BLaER1 (cell line): ENCODE measurements around the gene BRSK1.

Experiments used
- H3K27ac ChIP-seq: shearing (Covaris generic); formaldehyde crosslinking; 2 replicates; pipeline ENCODE4 v1.8.1; 2022
- H3K27me3 ChIP-seq: shearing (Covaris generic); formaldehyde crosslinking; 2 replicates; pipeline ENCODE4 v1.8.1; 2022
- H3K36me3 ChIP-seq: shearing (Covaris generic); formaldehyde crosslinking; 2 replicates; pipeline ENCODE4 v1.8.1; 2022
- H3K4me1 ChIP-seq: shearing (Covaris generic); formaldehyde crosslinking; 2 replicates; pipeline ENCODE4 v1.8.1; 2022
- H3K4me2 ChIP-seq: shearing (Covaris generic); formaldehyde crosslinking; 2 replicates; pipeline ENCODE4 v1.8.1; 2022
- H3K4me3 ChIP-seq: shearing (Covaris generic); formaldehyde crosslinking; 2 replicates; pipeline ENCODE4 v1.8.1; 2022
- H3K9ac ChIP-seq: shearing (Covaris generic); formaldehyde crosslinking; 2 replicates; pipeline ENCODE4 v1.8.1; 2022
- H3K9me3 ChIP-seq: shearing (Covaris generic); formaldehyde crosslinking; 2 replicates; pipeline ENCODE4 v1.8.1; 2022
- H4K20me1 ChIP-seq: shearing (Covaris generic); formaldehyde crosslinking; 2 replicates; pipeline ENCODE4 v1.8.1; 2022
- Cebpa-rat ChIP-seq: shearing (Covaris generic); IDR thresholded peaks from 2 replicates; pipeline ENCODE4 v1.8.1; 2022

Gene BRSK1

DNA sequence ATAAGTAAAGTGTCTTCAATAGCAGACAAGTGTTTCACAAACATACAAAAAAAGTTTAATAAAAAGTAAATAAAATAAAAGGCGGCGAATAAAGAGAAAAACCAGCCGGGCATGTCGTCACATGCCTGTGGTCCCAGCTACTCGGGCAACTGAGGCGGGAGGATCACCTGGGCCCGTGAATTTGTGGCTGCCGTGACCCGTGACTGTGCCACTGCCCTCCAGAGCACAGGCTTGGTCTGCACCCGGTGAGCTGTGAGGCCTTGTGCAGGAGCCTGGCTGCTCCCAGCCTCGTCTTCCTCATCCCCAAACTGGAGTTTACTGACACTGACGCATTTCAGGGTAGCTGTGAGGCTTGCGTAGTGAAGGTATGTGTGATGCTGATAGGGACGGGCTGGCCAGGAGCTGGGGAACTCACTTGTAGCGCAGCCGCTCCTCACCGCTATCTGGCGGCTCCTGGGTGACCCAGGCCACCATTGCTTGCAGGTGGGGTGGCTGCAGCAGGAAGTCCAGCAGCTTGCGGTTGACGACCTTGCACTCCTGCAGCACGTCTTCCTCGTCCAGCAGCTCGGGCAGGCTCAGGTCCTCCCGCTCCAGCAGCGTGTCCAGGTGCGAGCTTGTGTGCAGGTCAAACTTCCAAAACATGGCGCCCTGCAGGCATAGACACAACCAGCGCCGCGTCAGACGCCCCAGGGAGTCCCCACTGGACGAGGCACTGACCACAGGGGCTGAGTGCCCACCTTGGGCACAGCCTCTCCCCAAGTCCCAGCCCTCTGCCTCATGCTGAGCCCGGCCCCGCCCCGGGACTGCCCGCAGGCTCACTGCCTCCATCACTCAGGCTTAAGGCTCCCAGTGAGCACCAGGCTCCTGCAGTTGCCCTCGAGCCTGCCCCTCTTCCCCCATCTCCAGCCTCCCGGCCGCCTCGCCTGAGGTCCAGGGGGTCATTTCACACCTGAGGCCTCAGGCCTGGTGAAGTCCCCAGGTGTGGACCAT lies 37.0 kb upstream of the BRSK1 start:
- no peak for TF ChIP-seq Cebpa-rat
- peaks cover 88% of the 10 kb centered on the region for H3K36me3 ChIP-seq
- peak overlapping the region; percentile 98 for H3K4me2 ChIP-seq
- H3K9me3 ChIP-seq: no peaks in the 10 kb centered on the region
- H3K9ac ChIP-seq: no peak overlapping the region
- H3K4me3 ChIP-seq: no peak overlapping the region
- peaks cover 51% of the 10 kb centered on the region for H3K4me1 ChIP-seq
- no peaks in the 10 kb centered on the region for H3K27me3 ChIP-seq
- 0 out of 2 replicates have a peak overlapping the region, but pooled peaks have one; percentile 19 for H3K27ac ChIP-seq
- H4K20me1 ChIP-seq: peaks cover 100% of the 10 kb centered on the region

DNA sequence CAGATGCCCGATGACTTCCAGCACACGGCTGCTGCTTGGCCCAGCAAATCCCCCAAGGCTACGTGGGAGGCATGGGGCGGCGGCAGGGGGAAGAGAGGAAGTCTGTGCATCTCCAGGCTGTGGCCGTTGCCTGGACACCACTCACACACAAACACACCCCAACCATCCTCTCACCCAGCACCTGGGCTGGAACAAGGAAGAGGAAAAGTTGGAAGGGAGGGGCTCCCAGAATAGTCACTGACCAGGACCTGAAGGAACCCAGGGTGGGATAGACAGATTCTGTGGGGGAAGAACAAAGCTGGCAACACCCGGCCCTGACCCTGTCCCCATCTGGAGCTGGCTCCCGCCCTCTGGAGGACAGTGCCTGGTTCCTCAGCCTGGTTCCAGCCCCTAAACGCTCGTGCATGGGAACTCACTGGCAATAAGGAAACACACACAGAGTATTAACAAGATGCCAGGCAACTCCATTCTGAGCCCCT lies 36.1 kb upstream of the BRSK1 start:
- no peak for TF ChIP-seq Cebpa-rat
- H3K4me2 ChIP-seq: peak overlapping the region; percentile 98
- H3K4me3 ChIP-seq: no peak overlapping the region
- peak overlapping the region; percentile 57; the same call in 1 of the 2 replicates for H3K9ac ChIP-seq
- H3K36me3 ChIP-seq: peaks cover 83% of the 10 kb centered on the region
- H3K27me3 ChIP-seq: no peaks in the 10 kb centered on the region
- H3K4me1 ChIP-seq: peaks cover 60% of the 10 kb centered on the region
- no peaks in the 10 kb centered on the region for H3K9me3 ChIP-seq
- peaks cover 100% of the 10 kb centered on the region for H4K20me1 ChIP-seq
- H3K27ac ChIP-seq: peak overlapping the region; percentile 19; the same call in 1 of the 2 replicates

DNA sequence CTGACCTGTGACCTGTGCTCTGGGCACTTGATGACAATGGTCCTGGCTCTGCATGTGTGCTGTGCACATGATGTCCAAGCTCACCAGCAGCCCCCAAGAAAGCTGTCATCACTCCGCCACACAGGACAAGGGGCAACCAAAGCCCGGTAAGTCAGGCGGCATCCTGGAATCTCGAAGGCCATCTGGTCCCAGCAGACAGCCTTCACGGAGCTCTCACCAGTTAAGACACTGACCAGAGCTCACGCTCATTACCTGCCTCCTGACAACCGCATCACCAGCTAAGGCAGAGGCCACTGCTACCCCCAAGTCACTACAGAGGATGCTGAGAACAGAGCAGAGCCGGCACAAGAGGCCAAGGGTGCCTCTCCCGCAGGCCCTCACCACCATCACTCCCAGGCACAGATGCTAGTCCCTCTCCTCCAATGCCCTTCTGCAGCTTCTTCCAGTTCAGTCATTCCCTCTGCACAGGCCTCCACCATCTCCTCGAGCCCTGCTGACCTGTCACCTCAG lies 35.6 kb upstream of the BRSK1 start:
- Histone ChIP-seq H3K4me3 (no peak overlapping the region), H3K4me1 (peaks cover 66% of the 10 kb centered on the region), H3K4me2 (peak overlapping the region; percentile 98), H3K27ac (peak overlapping the region; percentile 38), H3K27me3 (no peaks in the 10 kb centered on the region), H3K9me3 (no peaks in the 10 kb centered on the region), H4K20me1 (peaks cover 100% of the 10 kb centered on the region), H3K9ac (peak overlapping the region; percentile 57), H3K36me3 (peaks cover 81% of the 10 kb centered on the region)
- no peak for TF ChIP-seq Cebpa-rat

DNA sequence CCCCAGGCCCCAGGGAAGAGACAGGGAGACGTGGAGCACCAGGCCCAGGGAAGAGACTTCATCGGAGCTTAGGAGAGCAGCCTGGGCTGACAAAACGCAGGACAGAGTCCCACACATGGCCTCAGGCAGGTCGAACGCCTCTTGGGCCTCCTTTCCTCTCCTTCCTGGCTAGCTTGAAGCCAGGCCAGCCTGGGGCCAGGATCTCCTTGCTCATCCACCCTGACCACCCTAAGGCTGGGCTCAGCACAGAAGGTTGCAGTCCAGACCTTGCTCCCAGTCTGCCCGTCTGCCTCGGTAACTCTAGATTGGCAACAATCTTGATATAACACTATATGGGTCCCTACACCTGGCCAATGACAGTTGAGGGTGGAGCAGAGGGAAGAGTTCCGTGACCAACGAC lies 35.1 kb upstream of the BRSK1 start:
- H3K4me1 ChIP-seq: peaks cover 71% of the 10 kb centered on the region
- peak overlapping the region; percentile 98; the same call in 1 of the 2 replicates for H3K4me2 ChIP-seq
- TF ChIP-seq Cebpa-rat: no peak
- H3K27ac ChIP-seq: peak overlapping the region; percentile 38; the same call in 1 of the 2 replicates
- no peaks in the 10 kb centered on the region for H3K27me3 ChIP-seq
- peaks cover 76% of the 10 kb centered on the region for H3K36me3 ChIP-seq
- no peaks in the 10 kb centered on the region for H3K9me3 ChIP-seq
- H3K4me3 ChIP-seq: no peak overlapping the region
- H3K9ac ChIP-seq: peak overlapping the region; percentile 57
- peaks cover 100% of the 10 kb centered on the region for H4K20me1 ChIP-seq

DNA sequence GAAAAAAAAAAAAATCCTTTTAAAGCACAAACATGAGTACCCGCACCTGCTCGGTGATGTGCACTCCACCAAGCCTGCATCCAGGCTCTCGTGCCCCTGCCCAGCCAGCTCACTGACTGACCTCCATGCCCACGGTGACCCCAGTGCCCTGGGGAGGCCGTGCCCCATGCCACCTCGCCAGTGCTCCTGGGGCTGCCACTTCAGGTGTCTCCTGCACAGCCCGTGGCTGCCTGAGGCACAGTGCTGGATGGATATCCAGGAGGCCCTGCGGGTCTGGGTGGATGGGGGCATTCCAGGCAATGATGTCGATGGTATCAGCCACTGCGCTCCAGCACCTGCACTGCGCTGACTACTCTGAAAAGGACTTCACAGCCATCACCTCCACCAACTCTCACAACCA lies 34.0 kb upstream of the BRSK1 start:
- H3K36me3 ChIP-seq: peaks cover 64% of the 10 kb centered on the region

DNA sequence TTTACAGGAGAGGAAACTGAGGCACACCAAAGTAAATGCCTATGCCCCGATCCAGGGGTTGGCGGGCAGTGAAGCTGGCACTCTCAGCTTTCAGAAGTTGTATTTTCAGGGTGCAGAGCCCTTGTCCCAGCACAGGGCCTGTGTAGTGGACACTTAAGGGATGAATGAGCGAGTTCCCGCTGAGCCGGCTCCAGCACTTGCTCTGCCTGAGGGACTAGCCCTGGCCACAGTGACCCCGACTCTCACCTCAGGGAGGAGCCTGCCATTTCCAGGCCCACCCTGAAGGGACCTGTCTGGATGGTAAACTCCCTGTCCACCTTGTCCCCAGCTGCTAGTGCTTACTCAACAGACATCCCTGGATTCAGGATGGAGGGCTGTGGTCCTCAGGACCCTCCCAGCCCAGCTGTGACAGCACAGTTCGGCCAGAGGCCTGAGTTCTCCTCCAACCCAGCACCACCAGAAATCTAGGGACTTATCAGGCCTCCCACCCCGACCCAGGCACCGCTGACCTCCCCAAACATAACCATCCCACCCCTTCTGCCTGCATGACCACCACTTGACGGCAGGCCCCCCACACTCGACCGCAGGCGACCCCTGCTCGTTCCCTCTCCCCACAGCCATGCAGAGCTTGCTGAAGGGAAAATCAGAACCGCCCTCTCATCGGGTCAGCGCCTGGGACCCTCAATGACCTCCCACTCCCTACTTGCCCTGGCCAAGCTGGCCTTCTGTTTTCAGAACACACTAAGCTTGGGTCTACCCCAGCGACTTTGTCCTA lies 33.3 kb upstream of the BRSK1 start:
- no peak for TF ChIP-seq Cebpa-rat
- Histone ChIP-seq H3K27ac (peak overlapping the region; percentile 98), H3K9ac (peak overlapping the region; percentile 97), H3K9me3 (no peaks in the 10 kb centered on the region), H3K36me3 (peaks cover 58% of the 10 kb centered on the region), H3K27me3 (no peaks in the 10 kb centered on the region), H3K4me3 (peak overlapping the region; percentile 88), H3K4me1 (peaks cover 86% of the 10 kb centered on the region), H3K4me2 (peak overlapping the region; percentile 98), H4K20me1 (peaks cover 100% of the 10 kb centered on the region)

More for the DNA sequence above, 34.0 kb upstream of the BRSK1 start:
- Histone ChIP-seq H3K27ac (no peak overlapping the region; the same call in 1 of the 2 replicates), H3K4me1 (peaks cover 80% of the 10 kb centered on the region), H3K4me3 (no peak overlapping the region), H3K4me2 (peak overlapping the region; percentile 98), H3K9me3 (no peaks in the 10 kb centered on the region), H4K20me1 (peaks cover 100% of the 10 kb centered on the region), H3K9ac (no peak overlapping the region), H3K27me3 (no peaks in the 10 kb centered on the region)
- no peak for TF ChIP-seq Cebpa-rat

DNA sequence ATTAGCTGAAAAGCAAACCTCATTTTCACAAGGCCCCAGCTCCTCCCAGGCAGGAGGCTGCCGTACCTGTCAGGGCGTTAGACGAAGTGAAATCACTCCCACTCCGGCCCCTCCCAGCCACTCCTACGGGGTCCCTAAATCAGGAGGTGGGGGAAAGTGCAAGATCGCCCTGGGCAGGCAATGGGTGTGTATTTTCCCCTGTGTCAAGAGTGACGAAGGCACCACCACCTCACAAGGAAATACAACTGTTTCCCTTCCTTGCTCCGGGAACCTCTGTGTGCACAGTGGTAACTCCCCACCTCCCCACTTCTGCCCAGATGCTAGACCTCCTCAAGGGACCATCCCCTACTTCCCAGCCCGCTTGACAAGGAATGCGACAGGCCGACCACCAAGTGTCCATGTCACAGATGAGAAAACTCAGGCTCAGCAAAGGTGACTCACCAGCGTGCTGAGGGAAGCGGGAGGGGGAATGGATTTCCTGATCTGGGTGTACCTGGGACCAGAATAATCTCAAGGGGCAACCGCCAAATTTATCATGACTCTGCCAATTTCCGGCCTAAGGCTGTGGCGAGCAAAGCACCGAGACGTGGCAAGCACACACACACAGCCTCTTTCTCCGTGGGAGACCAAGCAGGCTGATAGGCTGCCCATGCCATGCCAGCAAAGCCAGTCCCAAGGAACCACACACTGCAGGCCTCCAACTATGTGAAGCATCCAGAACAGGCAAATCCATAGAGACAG lies 32.3 kb upstream of the BRSK1 start:
- peak overlapping the region; percentile 88 for H3K4me3 ChIP-seq
- H3K27ac ChIP-seq: peak overlapping the region; percentile 98
- H3K36me3 ChIP-seq: peaks cover 53% of the 10 kb centered on the region
- peak overlapping the region; percentile 97 for H3K9ac ChIP-seq
- no peak for TF ChIP-seq Cebpa-rat
- H3K27me3 ChIP-seq: no peaks in the 10 kb centered on the region
- peak overlapping the region; percentile 98 for H3K4me2 ChIP-seq
- peaks cover 97% of the 10 kb centered on the region for H3K4me1 ChIP-seq
- H3K9me3 ChIP-seq: no peaks in the 10 kb centered on the region
- peaks cover 100% of the 10 kb centered on the region for H4K20me1 ChIP-seq

DNA sequence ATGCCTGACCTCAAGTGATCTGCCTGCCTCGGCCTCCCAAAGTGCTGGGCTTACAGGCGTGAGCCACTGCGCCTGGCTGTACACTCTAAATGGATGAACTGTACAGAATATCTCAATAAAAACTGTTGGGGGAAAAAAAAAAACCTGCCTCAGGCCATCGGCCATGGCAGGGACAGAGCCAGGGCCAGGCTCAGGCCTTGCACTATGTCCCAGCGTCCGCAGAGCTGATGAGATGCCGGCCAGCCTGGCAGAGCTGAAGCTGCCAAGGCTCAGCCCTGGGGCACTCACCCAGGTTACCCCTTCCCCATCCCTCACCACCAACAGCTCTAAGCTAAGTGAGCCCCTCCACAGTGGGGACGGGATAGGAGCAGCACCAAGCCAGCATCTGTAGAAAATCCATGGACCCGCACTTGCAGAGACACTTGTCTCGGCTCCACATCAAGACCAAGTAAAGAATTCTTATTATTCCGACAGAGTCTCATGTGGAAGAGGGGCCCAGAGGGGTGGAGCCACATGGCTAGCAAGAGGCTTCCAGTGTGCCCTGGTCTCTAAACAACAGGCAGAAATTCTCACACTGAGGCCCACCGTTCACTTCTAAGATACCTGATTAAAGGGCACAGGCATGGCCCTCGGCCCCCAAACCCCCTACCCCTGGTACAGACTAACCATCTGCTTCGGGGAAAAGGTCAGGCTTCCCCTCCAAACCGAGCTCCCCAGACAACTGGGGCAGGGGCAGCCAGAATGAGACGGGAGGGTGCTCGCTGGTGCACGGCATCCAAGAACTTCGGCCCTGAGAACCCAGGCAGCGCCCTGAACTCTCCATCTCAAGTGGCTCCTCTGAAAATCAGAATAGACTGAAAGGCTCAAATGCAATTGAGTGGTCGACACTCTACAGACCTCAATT lies 30.8 kb upstream of the BRSK1 start:
- H3K9me3 ChIP-seq: no peaks in the 10 kb centered on the region
- peak overlapping the region; percentile 98 for H3K27ac ChIP-seq
- H3K9ac ChIP-seq: peak overlapping the region; percentile 97
- H3K36me3 ChIP-seq: peaks cover 41% of the 10 kb centered on the region
- H3K4me1 ChIP-seq: peaks cover 91% of the 10 kb centered on the region
- peak overlapping the region; percentile 98 for H3K4me2 ChIP-seq
- TF ChIP-seq Cebpa-rat: no peak
- H3K27me3 ChIP-seq: no peaks in the 10 kb centered on the region
- H4K20me1 ChIP-seq: peaks cover 100% of the 10 kb centered on the region
- peak overlapping the region; percentile 88 for H3K4me3 ChIP-seq
